H1 (cell line): Measurements from ENCODE around the gene GPER1. TPM values are rescaled to one million over a fixed set of nuclear protein-coding genes. Genes with fewer than 3 reads are reported as not detected.

Source experiments
- BRCA1 ChIP-seq: IDR thresholded peaks from 2 replicates; pipeline ENCODE4 v1.6.1; 2012; ENCODE audit warnings: low read depth, low read length, improper control_type of control experiment
- CREB1 ChIP-seq: IDR thresholded peaks from 2 replicates; pipeline ENCODE4 v1.6.1; 2012; ENCODE audit warnings: inconsistent platforms
- EZH2 ChIP-seq: fragments of 200-600 bp; sonication (generic); IDR thresholded peaks from 2 replicates; pipeline ENCODE4 v1.7.1; 2012; ENCODE audit warnings: low read depth, mild to moderate bottlenecking, moderate library complexity, low read length, inconsistent platforms; ENCODE audit not compliant: severe bottlenecking
- HDAC2 ChIP-seq, 2 experiments: fragments of 300-600 bp in 1 of 2; sonication (generic) in 1 of 2; IDR thresholded peaks; 2 replicates each; pipeline ENCODE4 v1.6.1; 2011 to 2012; ENCODE audit warnings: low read depth in 2 of 2, low read length in 2 of 2, mild to moderate bottlenecking in 2 of 2, moderate library complexity in 2 of 2, borderline replicate concordance in 1 of 2, inconsistent platforms in 1 of 2
- JUND ChIP-seq: IDR thresholded peaks from 2 replicates; pipeline ENCODE4 v1.6.1; 2011; ENCODE audit warnings: mild to moderate bottlenecking, improper control_type of control experiment, low read length
- KDM1A ChIP-seq: fragments of 200-600, 300-600 bp; sonication (generic); IDR thresholded peaks from 2 replicates; pipeline ENCODE4 v1.7.1; 2016; ENCODE audit warnings: mild to moderate bottlenecking, low read length, borderline replicate concordance
- polyA plus RNA-seq, 7 experiments: library from polyadenylated mRNA; depleted of rRNA in 3 of 7; stranded (reverse) in 5 of 7; unstranded in 2 of 7; fragments of >200 nt in 5 of 7; fragments of 200-250 nt in 2 of 7; gene quantifications; 1 replicate in 5 of 7; 2 replicates in 1 of 7; 4 replicates in 1 of 7; pipeline versions ENCODE4 v1.2.1 to v1.2.3, GENCODE V29; 2011 to 2013; ENCODE audit warnings: missing spikeins in 2 of 7, mixed read lengths in 2 of 7
- total RNA-seq: library from RNA; stranded (reverse); fragmentation: NEBNext Ultra II Directional; extraction: Animal tissue kit (Norgen Biotek cat#: 25700); gene quantifications from 2 replicates; pipeline ENCODE4 v1.2.1, GENCODE V29; 2021

The GPER1 gene
- total and polyA plus RNA-seq, 2 of the 8 experiments (the other 6 are each of a cell fraction or from before 2014, with no cell fraction given): 0.24 to 0.47 TPM

GRCh38 chr7:1129431-1129830 is 41.5 kb downstream of the GPER1 start (continued):
- TF ChIP-seq EZH2 (no peak), CREB1 (no peak), JUND (no peak), BRCA1 (no peak), KDM1A (no peak), HDAC2 (IDR thresholded peaks at IDR 0.05; ENCODE audit: borderline replicate concordance in 1 of 2, low read depth in 2 of 2, low read length in 2 of 2) (no peak)
- TF ChIP-seq, all 59 proteins: peak for 0
